Measurements from ENCODE around the gene CD9. TPM values are rescaled to one million over a fixed set of nuclear protein-coding genes. Genes with fewer than 3 reads are reported as not detected.

CD9 gene
- total RNA-seq, 2 experiments from 2014 or later, result 1.5 to 2.3 TPM

- H3K27ac Mint-ChIP-seq, result no peak overlapping the region
- ChIA-PET CTCF (no interaction called here), POLR2A (no interaction called here)
- no peaks in the 10 kb centered on the region for H3K36me3 Mint-ChIP-seq
- no peaks in the 10 kb centered on the region for H3K9me3 Mint-ChIP-seq
- intact Hi-C loops (cut with micrococcal nuclease), result no loop called here
- no peaks in the 10 kb centered on the region for H3K4me1 Mint-ChIP-seq (ENCODE audit: low read depth)
- H3K27me3 Mint-ChIP-seq, result peaks cover 12% of the 10 kb centered on the region
- DNase-seq, result no peak
- no peak overlapping the region for H3K4me3 Mint-ChIP-seq
These were observed 38.7 kb downstream of the CD9 start for GRCh38 chr12:6238875-6239274.

GRCh38 chr12:6241495-6241894 lies 41.3 kb downstream of the CD9 start:
- no peaks in the 10 kb centered on the region for H3K4me1 Mint-ChIP-seq (ENCODE audit: low read depth)
- no peaks in the 10 kb centered on the region for H3K9me3 Mint-ChIP-seq
- no peak for DNase-seq
- no peaks in the 10 kb centered on the region for H3K36me3 Mint-ChIP-seq
- ChIA-PET POLR2A (no interaction called here), CTCF (interaction anchor here (2.4 kb wide), 1 partner anchor 46 kb away, joined by 7 read pairs; no protein-coding TSS in a partner anchor)
- H3K27ac Mint-ChIP-seq, result no peak overlapping the region
- H3K27me3 Mint-ChIP-seq, result peaks cover 10% of the 10 kb centered on the region
- intact Hi-C loops (cut with micrococcal nuclease), result no loop called here
- no peak overlapping the region for H3K4me3 Mint-ChIP-seq

- intact Hi-C loops (cut with micrococcal nuclease), result no loop called here
- H3K9me3 Mint-ChIP-seq, result no peaks in the 10 kb centered on the region
- peaks cover 15% of the 10 kb centered on the region for H3K27me3 Mint-ChIP-seq
- no peaks in the 10 kb centered on the region for H3K4me1 Mint-ChIP-seq (ENCODE audit: low read depth)
- ChIA-PET CTCF (interaction anchor here (1.6 kb wide), 1 partner anchor 54 kb away, joined by 5 read pairs; no protein-coding TSS in a partner anchor), POLR2A (no interaction called here)
- DNase-seq, result no peak
- H3K27ac Mint-ChIP-seq, result no peak overlapping the region
- H3K36me3 Mint-ChIP-seq, result no peaks in the 10 kb centered on the region
- no peak overlapping the region for H3K4me3 Mint-ChIP-seq
These were observed 49.4 kb downstream of the CD9 start for GRCh38 chr12:6249580-6249979.

- Mint-ChIP-seq H3K27ac (no peak overlapping the region), H3K36me3 (no peaks in the 10 kb centered on the region), H3K27me3 (peaks cover 15% of the 10 kb centered on the region), H3K4me1 (ENCODE audit: low read depth) (no peaks in the 10 kb centered on the region), H3K9me3 (no peaks in the 10 kb centered on the region), H3K4me3 (no peak overlapping the region)
- DNase-seq, result no peak
- intact Hi-C loops (cut with micrococcal nuclease), result no loop called here
- CTCF ChIA-PET, result interaction anchor here (1.6 kb wide), 1 partner anchor 55 kb away, joined by 5 read pairs; no protein-coding TSS in a partner anchor
- POLR2A ChIA-PET, result no interaction called here
These were observed 50.1 kb downstream of the CD9 start for GRCh38 chr12:6250343-6250742.

GRCh38 chr12:6253278-6253677 lies 53.1 kb downstream of the CD9 start:
- intact Hi-C loops (cut with micrococcal nuclease), result no loop called here
- CTCF ChIA-PET, result no interaction called here

GRCh38 chr12:6254491-6254890 lies 54.3 kb downstream of the CD9 start:
- Mint-ChIP-seq H3K36me3 (no peaks in the 10 kb centered on the region), H3K9me3 (no peaks in the 10 kb centered on the region), H3K27me3 (peaks cover 15% of the 10 kb centered on the region), H3K27ac (no peak overlapping the region), H3K4me1 (ENCODE audit: low read depth) (no peaks in the 10 kb centered on the region), H3K4me3 (no peak overlapping the region)
- POLR2A ChIA-PET, result no interaction called here
- CTCF ChIA-PET, result no interaction called here
- DNase-seq, result no peak
- intact Hi-C loops (cut with micrococcal nuclease), result no loop called here

More at GRCh38 chr12:6253278-6253677, 53.1 kb downstream of the CD9 start:
- POLR2A ChIA-PET, result no interaction called here
- Mint-ChIP-seq H3K27me3 (peaks cover 15% of the 10 kb centered on the region), H3K36me3 (no peaks in the 10 kb centered on the region), H3K9me3 (no peaks in the 10 kb centered on the region), H3K27ac (no peak overlapping the region), H3K4me1 (ENCODE audit: low read depth) (no peaks in the 10 kb centered on the region), H3K4me3 (no peak overlapping the region)
- DNase-seq, result no peak

GRCh38 chr12:6257007-6257406 lies 56.8 kb downstream of the CD9 start:
- Mint-ChIP-seq H3K36me3 (no peaks in the 10 kb centered on the region), H3K9me3 (no peaks in the 10 kb centered on the region), H3K27me3 (peaks cover 10% of the 10 kb centered on the region), H3K4me3 (no peak overlapping the region), H3K27ac (no peak overlapping the region), H3K4me1 (ENCODE audit: low read depth) (no peaks in the 10 kb centered on the region)
- intact Hi-C loops (cut with micrococcal nuclease), result no loop called here
- no peak for DNase-seq
- ChIA-PET CTCF (no interaction called here), POLR2A (no interaction called here)

- intact Hi-C loops (cut with micrococcal nuclease), result no loop called here
- POLR2A ChIA-PET, result no interaction called here
- no peak for DNase-seq
- Mint-ChIP-seq H3K27ac (no peak overlapping the region), H3K27me3 (peaks cover 6% of the 10 kb centered on the region), H3K9me3 (no peaks in the 10 kb centered on the region), H3K4me3 (no peak overlapping the region), H3K4me1 (ENCODE audit: low read depth) (peaks cover 9% of the 10 kb centered on the region), H3K36me3 (no peaks in the 10 kb centered on the region)
- CTCF ChIA-PET, result no interaction called here
These were observed 62.0 kb downstream of the CD9 start for GRCh38 chr12:6262211-6262610.

- no peak for DNase-seq
- peaks cover 12% of the 10 kb centered on the region for H3K4me1 Mint-ChIP-seq (ENCODE audit: low read depth)
- intact Hi-C loops (cut with micrococcal nuclease), result no loop called here
- H3K27ac Mint-ChIP-seq, result no peak overlapping the region
- H3K27me3 Mint-ChIP-seq, result peaks cover 6% of the 10 kb centered on the region
- no peaks in the 10 kb centered on the region for H3K9me3 Mint-ChIP-seq
- ChIA-PET POLR2A (no interaction called here), CTCF (no interaction called here)
- no peaks in the 10 kb centered on the region for H3K36me3 Mint-ChIP-seq
- no peak overlapping the region for H3K4me3 Mint-ChIP-seq
These were observed 62.4 kb downstream of the CD9 start for GRCh38 chr12:6262623-6263022.

- CTCF ChIA-PET, result interaction anchor here (1.0 to 1.6 kb wide), 2 partner anchors 9 to 14 kb away, joined by 3 to 4 read pairs; no protein-coding TSS in a partner anchor
These were observed 63.7 kb downstream of the CD9 start for GRCh38 chr12:6263931-6264330.

GRCh38 chr12:6264402-6265037 lies 64.3 kb downstream of the CD9 start:
- ChIA-PET POLR2A (no interaction called here), CTCF (interaction anchor here (1.0 to 1.9 kb wide), 3 partner anchors 9 to 69 kb away, joined by 3 to 5 read pairs (median 4); no protein-coding TSS in a partner anchor)
- Mint-ChIP-seq H3K4me1 (ENCODE audit: low read depth) (peaks cover 12% of the 10 kb centered on the region), H3K36me3 (no peaks in the 10 kb centered on the region), H3K9me3 (no peaks in the 10 kb centered on the region), H3K27me3 (peaks cover 6% of the 10 kb centered on the region), H3K27ac (no peak overlapping the region), H3K4me3 (no peak overlapping the region)
- intact Hi-C loops (cut with micrococcal nuclease), result no loop called here
- no peak for DNase-seq

More at GRCh38 chr12:6263931-6264330, 63.7 kb downstream of the CD9 start:
- Mint-ChIP-seq H3K9me3 (no peaks in the 10 kb centered on the region), H3K4me3 (no peak overlapping the region), H3K4me1 (ENCODE audit: low read depth) (peaks cover 12% of the 10 kb centered on the region), H3K36me3 (no peaks in the 10 kb centered on the region), H3K27ac (no peak overlapping the region), H3K27me3 (peaks cover 6% of the 10 kb centered on the region)
- DNase-seq, result no peak
- POLR2A ChIA-PET, result no interaction called here
- intact Hi-C loops (cut with micrococcal nuclease), result no loop called here

- H3K36me3 Mint-ChIP-seq, result no peaks in the 10 kb centered on the region
- CTCF ChIA-PET, result interaction anchor here (1.0 to 1.9 kb wide), 3 partner anchors 8 to 70 kb away, joined by 3 to 5 read pairs (median 4); no protein-coding TSS in a partner anchor
- peaks cover 12% of the 10 kb centered on the region for H3K4me1 Mint-ChIP-seq (ENCODE audit: low read depth)
- intact Hi-C loops (cut with micrococcal nuclease), result no loop called here
- no peaks in the 10 kb centered on the region for H3K9me3 Mint-ChIP-seq
- H3K27me3 Mint-ChIP-seq, result peaks cover 6% of the 10 kb centered on the region
- H3K4me3 Mint-ChIP-seq, result no peak overlapping the region
- no peak for DNase-seq
- no peak overlapping the region for H3K27ac Mint-ChIP-seq
- POLR2A ChIA-PET, result no interaction called here
These were observed 64.8 kb downstream of the CD9 start for GRCh38 chr12:6265038-6265405.

- CTCF ChIA-PET, result interaction anchor here (1.2 to 2.0 kb wide), 2 partner anchors 13 to 71 kb away, joined by 4 to 8 read pairs; no protein-coding TSS in a partner anchor
- no peak for DNase-seq
- Mint-ChIP-seq H3K36me3 (no peaks in the 10 kb centered on the region), H3K27ac (no peak overlapping the region), H3K4me3 (no peak overlapping the region), H3K4me1 (ENCODE audit: low read depth) (peaks cover 15% of the 10 kb centered on the region), H3K9me3 (no peaks in the 10 kb centered on the region), H3K27me3 (peaks cover 6% of the 10 kb centered on the region)
- POLR2A ChIA-PET, result no interaction called here
- intact Hi-C loops (cut with micrococcal nuclease), result no loop called here
These were observed 66.4 kb downstream of the CD9 start for GRCh38 chr12:6266541-6266966.

All from activated CD4-positive, alpha-beta memory T cell treated with anti-CD3 and anti-CD28 coated beads for 36 hours (primary cell).